Activated T-cell treated with anti-CD3 and anti-CD28 coated beads, Interleukin-2, amount 50 U/mL, for 24 hours (primary cell): Measurements from ENCODE around the gene PAPPA2.

Experiments used
- DNase-seq: peaks from one replicate; pipeline ENCODE4 v3.0.0-alpha.2; 2020
- H3K27ac Mint-ChIP-seq: 2 replicates; pipeline ENCODE4 v1.8.0; 2020; ENCODE audit warnings: mild to moderate bottlenecking, mixed read lengths
- H3K27me3 Mint-ChIP-seq: 2 replicates; pipeline ENCODE4 v1.8.0; 2020; ENCODE audit warnings: mixed read lengths
- H3K36me3 Mint-ChIP-seq: 2 replicates; pipeline ENCODE4 v1.8.0; 2020; ENCODE audit warnings: low read depth, mixed read lengths
- H3K4me1 Mint-ChIP-seq: 2 replicates; pipeline ENCODE4 v1.8.0; 2020; ENCODE audit warnings: low read depth, mixed read lengths
- H3K4me3 Mint-ChIP-seq: 2 replicates; pipeline ENCODE4 v1.8.0; 2020; ENCODE audit warnings: mild to moderate bottlenecking, moderate library complexity, mixed read lengths
- H3K9me3 Mint-ChIP-seq: 2 replicates; pipeline ENCODE4 v1.8.0; 2020; ENCODE audit warnings: mixed read lengths

PAPPA2 gene

DNA sequence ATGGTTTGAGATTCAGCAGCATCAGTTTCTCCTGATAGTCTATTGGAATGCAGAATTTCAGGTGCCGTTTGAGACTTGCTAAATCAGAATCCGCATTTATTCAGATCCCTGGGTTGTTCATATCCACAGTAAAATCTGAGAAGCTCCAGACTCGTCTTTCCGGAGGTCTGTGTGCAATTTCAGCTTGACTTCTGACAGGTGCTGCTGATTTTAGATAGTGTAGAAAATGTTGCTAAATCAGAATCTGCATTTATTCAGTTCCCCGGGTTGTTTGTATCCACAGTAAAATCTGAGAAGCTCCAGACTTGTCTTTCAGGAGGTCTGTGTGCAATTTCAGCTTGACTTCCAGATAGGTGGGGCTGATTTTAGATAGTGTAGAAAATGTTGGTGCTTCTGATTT, 113.7 kb downstream of the PAPPA2 start:
- no peaks in the 10 kb centered on the region for H3K4me1 Mint-ChIP-seq
- H3K4me3 Mint-ChIP-seq: no peak overlapping the region
- no peak for DNase-seq
- no peak overlapping the region for H3K27ac Mint-ChIP-seq
- H3K27me3 Mint-ChIP-seq: peaks cover 2% of the 10 kb centered on the region
- no peaks in the 10 kb centered on the region for H3K36me3 Mint-ChIP-seq
- H3K9me3 Mint-ChIP-seq: no peaks in the 10 kb centered on the region

DNA sequence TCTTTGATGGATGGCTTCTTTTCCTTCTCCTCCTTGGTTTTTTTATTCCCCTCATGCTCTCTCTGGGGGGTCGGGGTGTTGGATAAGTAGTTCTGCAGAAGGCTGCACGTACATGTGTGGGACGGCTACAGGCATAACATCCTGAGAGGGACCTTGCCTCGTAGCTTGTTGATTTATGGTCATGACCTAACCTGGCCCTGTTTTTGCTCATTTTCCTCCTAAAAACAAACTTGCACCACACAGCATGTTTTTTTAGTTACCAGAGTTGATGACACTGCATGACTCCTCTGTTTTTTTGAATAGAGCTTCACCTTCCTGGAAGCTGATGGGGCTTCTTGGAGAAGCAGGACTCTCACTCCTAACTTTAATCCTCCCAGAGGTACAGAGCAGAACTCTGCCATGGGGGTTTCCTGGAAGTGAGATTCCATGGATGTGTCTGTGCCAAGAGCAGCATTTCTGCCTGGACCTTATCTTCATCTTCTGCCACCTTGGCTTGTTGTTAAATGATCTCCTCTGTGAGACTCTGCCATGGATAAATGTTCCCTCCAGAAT, 114.7 kb downstream of the PAPPA2 start:
- no peak for DNase-seq
- Mint-ChIP-seq H3K4me1 (no peaks in the 10 kb centered on the region), H3K9me3 (no peaks in the 10 kb centered on the region), H3K36me3 (no peaks in the 10 kb centered on the region), H3K27me3 (peaks cover 2% of the 10 kb centered on the region), H3K4me3 (no peak overlapping the region), H3K27ac (no peak overlapping the region)

DNA sequence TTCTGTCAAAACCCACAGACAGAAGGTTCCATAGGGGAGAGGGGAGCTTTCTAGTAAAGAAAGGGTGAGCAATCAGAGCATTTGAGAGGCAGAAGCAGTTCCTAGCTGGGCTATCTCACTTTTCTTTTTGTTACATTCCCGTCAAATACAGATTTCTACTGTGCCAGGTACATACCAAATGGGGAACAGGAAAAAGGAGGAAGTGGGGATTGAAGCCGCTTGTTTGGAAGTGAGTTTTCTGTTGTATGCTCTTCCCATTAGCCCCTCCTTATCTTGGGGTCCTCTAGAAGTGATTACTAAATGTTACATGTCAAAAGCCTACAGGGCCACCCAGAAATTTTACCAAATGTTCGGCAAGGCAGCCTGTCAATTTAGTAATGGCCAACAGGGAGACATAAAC, 116.1 kb downstream of the PAPPA2 start:
- H3K27me3 Mint-ChIP-seq: peaks cover 2% of the 10 kb centered on the region
- no peak for DNase-seq
- H3K9me3 Mint-ChIP-seq: no peaks in the 10 kb centered on the region
- H3K4me3 Mint-ChIP-seq: no peak overlapping the region
- no peak overlapping the region for H3K27ac Mint-ChIP-seq
- H3K4me1 Mint-ChIP-seq: no peaks in the 10 kb centered on the region
- H3K36me3 Mint-ChIP-seq: no peaks in the 10 kb centered on the region

DNA sequence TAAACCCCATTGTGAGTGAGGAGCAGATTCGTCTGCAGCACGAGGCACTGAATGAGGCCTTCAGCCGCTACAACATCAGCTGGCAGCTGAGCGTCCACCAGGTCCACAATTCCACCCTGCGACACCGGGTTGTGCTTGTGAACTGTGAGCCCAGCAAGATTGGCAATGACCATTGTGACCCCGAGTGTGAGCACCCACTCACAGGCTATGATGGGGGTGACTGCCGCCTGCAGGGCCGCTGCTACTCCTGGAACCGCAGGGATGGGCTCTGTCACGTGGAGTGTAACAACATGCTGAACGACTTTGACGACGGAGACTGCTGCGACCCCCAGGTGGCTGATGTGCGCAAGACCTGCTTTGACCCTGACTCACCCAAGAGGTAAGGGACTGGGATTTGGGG, 132.2 kb downstream of the PAPPA2 start:
- Mint-ChIP-seq H3K4me3 (no peak overlapping the region), H3K36me3 (no peaks in the 10 kb centered on the region), H3K27ac (no peak overlapping the region), H3K27me3 (no peaks in the 10 kb centered on the region), H3K9me3 (no peaks in the 10 kb centered on the region), H3K4me1 (no peaks in the 10 kb centered on the region)
- DNase-seq: no peak

DNA sequence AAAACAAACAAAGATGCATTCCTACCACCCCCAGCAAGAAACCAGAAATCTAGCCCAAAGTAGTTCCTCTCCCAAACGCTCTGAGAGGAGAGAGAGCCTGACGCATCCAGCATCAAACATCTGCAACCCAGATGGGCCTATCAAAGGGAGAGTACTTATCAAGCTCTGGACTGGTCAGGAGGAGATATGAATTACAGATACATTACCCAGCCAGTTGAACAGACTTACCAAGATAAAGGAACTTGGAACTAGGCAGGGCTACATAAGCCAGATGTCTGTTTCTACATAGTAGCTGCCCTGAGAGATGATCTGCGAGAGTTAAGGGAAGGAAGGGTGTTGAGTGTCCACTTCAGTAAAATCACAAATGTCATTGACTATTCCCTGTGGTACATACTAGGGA, 138.4 kb downstream of the PAPPA2 start:
- H3K9me3 Mint-ChIP-seq: no peaks in the 10 kb centered on the region

DNA sequence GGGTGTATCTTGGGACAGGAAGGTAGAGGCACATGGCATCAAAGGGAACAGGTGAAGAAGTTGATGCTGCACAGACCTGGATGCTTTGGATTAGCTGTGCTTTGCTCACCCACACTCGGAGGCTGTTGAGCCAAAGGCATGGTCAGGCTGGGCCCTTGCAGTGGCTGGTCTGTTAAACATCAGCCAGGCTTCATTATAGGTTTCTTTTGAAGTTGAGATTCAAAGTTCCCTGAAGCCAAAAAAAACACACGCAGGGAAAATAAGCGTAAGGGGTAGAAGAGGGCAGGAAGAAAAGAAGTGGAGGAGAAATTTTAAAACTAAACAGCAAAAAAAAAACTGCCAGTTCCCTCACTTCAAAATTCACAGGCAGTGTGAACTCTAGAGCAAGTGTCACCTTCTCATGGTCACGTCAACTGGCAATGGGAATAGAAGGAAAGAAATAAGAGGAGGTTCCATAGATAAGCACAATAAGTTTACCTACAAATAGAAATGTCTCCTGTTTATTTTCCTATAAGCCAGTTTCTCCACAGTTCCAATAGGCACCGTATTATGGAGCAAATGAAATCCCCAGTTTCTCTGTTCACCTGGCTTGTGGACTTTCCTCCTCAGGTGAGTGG, 139.5 kb downstream of the PAPPA2 start:
- Mint-ChIP-seq H3K4me3 (no peak overlapping the region), H3K36me3 (no peaks in the 10 kb centered on the region)

More for the DNA sequence above, 138.4 kb downstream of the PAPPA2 start:
- Mint-ChIP-seq H3K4me3 (no peak overlapping the region), H3K27ac (no peak overlapping the region), H3K27me3 (no peaks in the 10 kb centered on the region), H3K36me3 (no peaks in the 10 kb centered on the region), H3K4me1 (no peaks in the 10 kb centered on the region)
- DNase-seq: no peak

DNA sequence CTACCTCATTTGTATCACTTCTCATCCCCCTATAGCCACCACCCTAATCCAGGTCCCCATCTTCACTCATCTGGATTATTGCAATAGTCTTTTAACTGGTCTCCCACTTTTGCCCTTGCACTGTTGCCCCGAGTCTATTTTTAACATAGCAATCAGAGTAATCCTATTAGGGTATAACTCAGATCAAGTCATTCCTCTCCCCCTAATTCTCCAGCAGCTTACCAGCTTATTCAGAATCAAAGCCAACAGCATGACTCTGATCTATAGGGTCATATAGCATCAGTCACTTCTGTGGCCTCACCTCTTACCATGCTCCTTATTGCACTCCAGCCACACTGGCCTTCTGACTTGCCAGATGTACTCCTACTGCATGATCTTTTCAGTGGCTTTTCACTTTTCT, 140.7 kb downstream of the PAPPA2 start:
- Mint-ChIP-seq H3K36me3 (no peaks in the 10 kb centered on the region), H3K27ac (no peak overlapping the region), H3K4me1 (no peaks in the 10 kb centered on the region), H3K9me3 (no peaks in the 10 kb centered on the region), H3K4me3 (no peak overlapping the region), H3K27me3 (no peaks in the 10 kb centered on the region)
- DNase-seq: no peak

More for the DNA sequence above, 139.5 kb downstream of the PAPPA2 start:
- Mint-ChIP-seq H3K9me3 (no peaks in the 10 kb centered on the region), H3K27ac (no peak overlapping the region), H3K27me3 (no peaks in the 10 kb centered on the region), H3K4me1 (no peaks in the 10 kb centered on the region)
- DNase-seq: no peak

DNA sequence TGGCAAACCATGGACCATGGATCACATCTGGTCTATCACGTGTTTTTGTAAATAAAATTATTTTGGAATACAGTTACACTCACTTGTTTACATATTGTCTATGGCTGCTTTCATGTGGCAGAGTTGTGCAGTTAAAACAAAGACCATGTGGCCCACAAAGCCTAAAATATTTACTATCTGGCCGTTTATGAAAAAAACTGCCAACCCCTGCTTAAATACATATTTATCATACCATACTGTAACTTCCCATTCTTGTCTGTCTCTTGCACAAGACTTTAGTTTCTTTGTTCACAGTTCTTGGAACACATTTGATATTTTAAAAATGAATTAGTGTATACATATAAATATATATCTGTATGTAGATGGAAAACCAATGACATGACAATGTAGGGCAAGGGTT, 141.5 kb downstream of the PAPPA2 start:
- Mint-ChIP-seq H3K4me1 (no peaks in the 10 kb centered on the region), H3K27me3 (no peaks in the 10 kb centered on the region), H3K4me3 (no peak overlapping the region), H3K36me3 (no peaks in the 10 kb centered on the region), H3K9me3 (no peaks in the 10 kb centered on the region), H3K27ac (no peak overlapping the region)
- no peak for DNase-seq

DNA sequence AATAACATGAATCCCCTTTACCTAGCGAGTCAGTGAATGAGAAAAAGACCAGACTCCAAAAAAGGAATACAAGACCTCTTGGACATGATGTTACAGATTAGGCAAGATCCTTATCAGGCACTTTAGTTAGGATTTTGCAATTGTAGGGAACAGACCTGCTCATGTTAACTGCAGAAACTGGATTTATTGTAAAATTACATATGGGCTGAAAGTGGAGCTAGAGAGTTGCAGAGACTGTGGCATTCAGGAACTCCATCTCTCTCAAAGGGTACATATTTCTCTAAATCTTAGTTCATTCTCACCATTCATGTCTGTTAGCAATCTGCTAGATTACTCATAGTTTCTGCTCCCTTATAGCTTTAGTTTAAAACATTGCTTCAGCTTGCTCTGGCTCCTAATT, 142.2 kb downstream of the PAPPA2 start:
- no peak overlapping the region for H3K27ac Mint-ChIP-seq
- H3K27me3 Mint-ChIP-seq: no peaks in the 10 kb centered on the region
- H3K4me1 Mint-ChIP-seq: no peaks in the 10 kb centered on the region
- no peaks in the 10 kb centered on the region for H3K36me3 Mint-ChIP-seq
- H3K4me3 Mint-ChIP-seq: no peak overlapping the region
- no peaks in the 10 kb centered on the region for H3K9me3 Mint-ChIP-seq
- no peak for DNase-seq

DNA sequence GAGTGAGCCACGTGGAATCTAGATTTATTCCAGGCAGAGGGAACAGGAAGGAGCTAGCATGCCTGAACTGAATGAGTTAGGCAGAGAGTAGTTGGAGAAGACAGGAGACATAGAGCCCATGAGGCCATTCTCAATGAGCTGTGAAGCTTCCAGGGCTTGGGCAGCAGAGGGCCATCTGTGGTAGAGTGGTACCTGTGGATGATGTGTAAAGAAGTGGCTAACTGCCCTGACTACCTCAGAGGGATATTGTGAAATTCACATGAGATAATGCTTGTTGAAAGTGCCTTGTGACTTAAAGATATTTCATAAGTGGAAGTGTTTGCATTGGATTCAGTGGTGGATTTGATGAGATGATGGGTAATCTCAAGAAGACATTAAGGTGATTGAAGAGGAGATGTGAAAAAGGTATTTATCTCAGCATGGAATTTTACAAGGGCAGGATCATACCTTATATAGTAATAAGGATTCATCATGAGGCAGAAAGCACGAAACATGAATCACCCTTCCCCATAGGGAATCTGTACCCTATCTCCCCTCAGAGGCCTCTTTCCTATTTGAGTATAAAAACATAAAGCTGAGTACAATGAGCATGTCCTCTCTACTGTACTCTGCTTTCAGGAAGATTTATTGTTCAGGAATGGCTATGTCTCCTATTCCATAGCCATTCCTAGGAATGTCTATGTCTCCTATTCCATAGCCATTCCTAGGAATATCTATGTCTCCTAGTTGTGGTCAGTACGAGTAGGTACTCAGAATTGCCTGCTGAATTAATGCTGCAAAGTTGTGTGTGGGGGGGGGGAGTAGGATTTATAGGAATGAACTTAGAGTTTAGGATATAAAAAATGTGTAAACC, 146.8 kb downstream of the PAPPA2 start:
- no peak overlapping the region for H3K4me3 Mint-ChIP-seq
- DNase-seq: no peak

DNA sequence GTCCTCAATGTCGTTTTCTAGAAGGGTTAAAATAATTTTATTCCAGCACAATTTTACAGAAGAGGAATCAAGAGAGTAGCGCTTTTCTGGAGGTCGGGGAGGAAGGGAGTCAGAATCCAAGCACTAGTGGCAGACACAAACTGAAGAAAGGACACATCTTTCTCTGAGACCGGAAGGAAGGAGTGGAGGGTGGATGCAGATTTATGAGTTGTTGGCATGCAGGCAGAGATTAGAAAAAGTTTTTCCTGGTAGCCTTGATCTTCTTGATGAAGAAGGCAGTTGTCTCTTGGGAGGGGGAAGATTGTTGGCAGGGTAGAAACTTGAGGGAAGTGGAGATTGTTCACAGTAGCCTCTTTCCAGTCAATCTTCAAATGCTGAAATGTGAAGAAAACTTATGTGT, 149.8 kb downstream of the PAPPA2 start:
- Mint-ChIP-seq H3K27ac (no peak overlapping the region), H3K4me1 (no peaks in the 10 kb centered on the region), H3K36me3 (no peaks in the 10 kb centered on the region), H3K4me3 (no peak overlapping the region), H3K27me3 (no peaks in the 10 kb centered on the region), H3K9me3 (no peaks in the 10 kb centered on the region)
- no peak for DNase-seq

More for the DNA sequence above, 146.8 kb downstream of the PAPPA2 start:
- Mint-ChIP-seq H3K27ac (no peak overlapping the region), H3K4me1 (no peaks in the 10 kb centered on the region), H3K9me3 (no peaks in the 10 kb centered on the region), H3K27me3 (no peaks in the 10 kb centered on the region), H3K36me3 (no peaks in the 10 kb centered on the region)

DNA sequence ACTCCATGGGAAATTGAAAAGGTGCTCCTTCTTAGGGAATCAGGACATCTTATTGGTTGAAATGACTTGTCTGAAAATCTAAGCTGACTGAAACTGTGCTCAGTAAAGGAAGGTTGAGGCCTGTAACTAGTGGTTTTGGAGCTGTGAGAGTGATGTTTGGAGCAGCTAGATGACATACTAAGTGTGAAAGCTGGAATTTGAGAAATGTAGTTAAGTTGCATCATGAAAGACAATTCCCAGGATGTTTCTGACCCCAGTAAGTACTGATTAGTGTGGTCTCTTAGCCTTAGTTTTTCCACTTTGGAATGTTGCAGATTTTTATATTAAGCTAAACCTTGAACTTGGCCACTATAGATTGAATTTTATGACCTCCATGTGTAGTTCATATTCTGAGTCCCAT, 154.9 kb downstream of the PAPPA2 start:
- H3K36me3 Mint-ChIP-seq: no peaks in the 10 kb centered on the region
- DNase-seq: no peak
- H3K27ac Mint-ChIP-seq: no peak overlapping the region
- no peaks in the 10 kb centered on the region for H3K9me3 Mint-ChIP-seq
- no peaks in the 10 kb centered on the region for H3K27me3 Mint-ChIP-seq
- no peak overlapping the region for H3K4me3 Mint-ChIP-seq
- H3K4me1 Mint-ChIP-seq: no peaks in the 10 kb centered on the region

DNA sequence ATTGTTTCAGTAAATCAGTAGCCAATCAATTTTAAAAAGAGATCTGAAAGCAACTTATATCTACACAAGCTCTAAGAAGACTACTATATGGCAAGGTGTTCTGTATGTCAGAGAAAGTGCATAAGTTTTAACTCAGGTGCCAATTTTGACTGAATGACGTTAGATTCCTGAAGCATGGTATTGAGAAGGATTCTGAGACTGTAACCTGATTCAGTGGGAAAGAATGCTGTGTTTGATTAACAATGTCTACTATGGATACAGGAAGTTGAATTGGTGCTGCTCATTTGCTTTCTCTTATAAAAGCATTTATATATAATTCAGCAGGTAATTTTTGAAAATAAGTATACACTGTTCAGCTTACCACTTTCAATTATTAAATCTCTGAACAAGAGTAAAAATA, 156.3 kb downstream of the PAPPA2 start:
- Mint-ChIP-seq H3K9me3 (no peaks in the 10 kb centered on the region), H3K27ac (no peak overlapping the region), H3K4me1 (no peaks in the 10 kb centered on the region), H3K4me3 (no peak overlapping the region), H3K27me3 (no peaks in the 10 kb centered on the region), H3K36me3 (no peaks in the 10 kb centered on the region)
- no peak for DNase-seq

DNA sequence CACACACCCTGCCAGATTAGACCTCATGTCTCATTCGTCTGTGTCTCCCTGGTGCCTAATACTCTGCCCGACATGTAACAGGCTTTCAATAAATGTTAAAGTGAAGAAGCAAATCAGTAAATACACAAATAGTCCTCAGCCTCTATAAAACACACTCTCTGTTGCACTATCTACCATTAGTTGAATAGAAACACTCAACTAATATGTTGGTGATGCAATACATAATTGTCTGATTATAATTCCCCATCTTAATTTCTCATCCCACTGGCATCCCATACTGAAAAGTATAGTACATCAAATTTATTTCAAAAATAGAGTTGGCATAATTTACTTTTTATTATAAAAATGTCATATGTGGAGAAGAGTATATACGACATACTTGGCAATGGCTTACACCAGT, 162.4 kb downstream of the PAPPA2 start:
- H3K4me1 Mint-ChIP-seq: no peaks in the 10 kb centered on the region
- peaks cover 4% of the 10 kb centered on the region for H3K9me3 Mint-ChIP-seq
- H3K36me3 Mint-ChIP-seq: no peaks in the 10 kb centered on the region
- no peak overlapping the region for H3K4me3 Mint-ChIP-seq
- H3K27ac Mint-ChIP-seq: no peak overlapping the region
- DNase-seq: no peak
- H3K27me3 Mint-ChIP-seq: no peaks in the 10 kb centered on the region

DNA sequence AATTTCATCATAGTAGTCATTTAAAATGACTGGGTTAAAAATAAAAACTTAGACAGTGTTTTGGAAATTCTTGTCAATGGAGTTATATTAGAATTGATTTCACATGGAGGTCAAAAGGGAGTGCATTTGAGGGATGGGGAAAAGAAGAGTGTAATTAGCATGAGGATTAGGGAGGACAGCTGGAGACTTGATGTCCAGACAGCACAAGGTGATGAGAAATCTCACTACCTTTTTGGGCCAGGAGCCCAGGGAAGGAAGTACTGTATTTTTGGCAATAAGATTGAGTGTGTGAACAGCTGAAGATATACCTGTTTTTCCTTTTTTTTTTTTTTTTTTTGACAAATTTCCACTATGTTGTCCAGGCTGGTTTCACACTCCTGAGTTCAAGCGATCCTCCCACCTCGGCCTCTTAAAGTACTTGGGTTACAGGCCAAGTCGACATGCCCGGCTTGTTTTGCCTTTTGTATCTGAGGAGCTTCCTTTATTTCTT, 163.6 kb downstream of the PAPPA2 start:
- Mint-ChIP-seq H3K36me3 (no peaks in the 10 kb centered on the region), H3K27ac (no peak overlapping the region)

More for the DNA sequence above, 163.6 kb downstream of the PAPPA2 start:
- H3K27me3 Mint-ChIP-seq: no peaks in the 10 kb centered on the region
- no peak for DNase-seq
- peaks cover 4% of the 10 kb centered on the region for H3K9me3 Mint-ChIP-seq
- H3K4me3 Mint-ChIP-seq: no peak overlapping the region
- no peaks in the 10 kb centered on the region for H3K4me1 Mint-ChIP-seq
